H1 (cell line): ENCODE results near the gene LRATD1. TPM values are rescaled to one million over a fixed set of nuclear protein-coding genes. Genes with fewer than 3 reads are reported as not detected.

Source experiments
- CTCF ChIA-PET: fragments of 300-600 bp; sonication (Branson Sonifier 250); formaldehyde crosslinking; loops from one replicate; lab custom pipeline; 2021; ENCODE audit not compliant: partially characterized antibody; lab: Charles Lee
- POLR2A ChIA-PET: fragments of 300-600 bp; sonication (Branson Sonifier 250); formaldehyde crosslinking; loops from one replicate; lab custom pipeline; 2021; ENCODE audit warnings: inconsistent platforms; ENCODE audit not compliant: partially characterized antibody; lab: Charles Lee
- DNase-seq, 2 experiments: peaks; one replicate each; pipeline versions ENCODE4 v3.0.0 to v3.0.0-alpha.2; 2010 to 2022; ENCODE audit warnings: low spot score in 2 of 2, low read depth in 1 of 2, mixed read lengths in 1 of 2
- FAIRE-seq: peaks from 2 replicates; lab custom pipeline; 2011; peaks lifted over from hg19 to GRCh38; lab: Jason Lieb, UNC
- H2AFZ ChIP-seq: 2 replicates; pipeline ENCODE4 v1.8.1; 2012; ENCODE audit warnings: low read length, inconsistent platforms
- H2AK5ac ChIP-seq: 2 replicates; pipeline ENCODE4 v1.6.1; 2013; ENCODE audit warnings: low read depth, low read length
- H2BK120ac ChIP-seq: replicated peaks from 2 replicates; pipeline ENCODE3; 2013; ENCODE audit warnings: low read depth, low read length, inconsistent platforms
- H2BK12ac ChIP-seq: 2 replicates; pipeline ENCODE4 v1.6.1; 2013; ENCODE audit warnings: low read depth, low read length
- H2BK15ac ChIP-seq: 2 replicates; pipeline ENCODE4 v1.6.1; 2013; ENCODE audit warnings: low read length
- H2BK20ac ChIP-seq: 2 replicates; pipeline ENCODE4 v1.6.1; 2013; ENCODE audit warnings: low read length
- H2BK5ac ChIP-seq: 2 replicates; pipeline ENCODE4 v1.6.1; 2013; ENCODE audit warnings: low read depth, low read length
- H3K14ac ChIP-seq: 2 replicates; pipeline ENCODE4 v1.6.1; 2013; ENCODE audit warnings: inconsistent platforms; ENCODE audit not compliant: insufficient read length
- H3K18ac ChIP-seq: 2 replicates; pipeline ENCODE4 v1.6.1; 2013; ENCODE audit warnings: low read length; ENCODE audit errors: extremely low read depth
- H3K23ac ChIP-seq: 2 replicates; pipeline ENCODE4 v1.6.1; 2013; ENCODE audit warnings: inconsistent platforms; ENCODE audit not compliant: insufficient read length
- H3K23me2 ChIP-seq: 2 replicates; pipeline ENCODE4 v1.6.1; 2013; ENCODE audit warnings: low read depth, low read length
- H3K27ac ChIP-seq: 2 replicates; pipeline ENCODE4 v1.6.1; 2011; ENCODE audit warnings: low read depth, low read length, inconsistent platforms
- H3K27me3 ChIP-seq, 4 experiments: replicated peaks in 1 of 4; 1 replicate in 1 of 4; 2 replicates in 3 of 4; pipeline versions ENCODE4 v1.6.1 to v1.8.1; 2011 to 2013; ENCODE audit warnings: low read length in 3 of 4, mild to moderate bottlenecking in 3 of 4, inconsistent platforms in 2 of 4, mixed read lengths in 2 of 4, moderate library complexity in 1 of 4; ENCODE audit not compliant: control insufficient read depth in 3 of 4, insufficient read depth in 3 of 4; ENCODE audit errors: extremely low read depth in 1 of 4
- H3K36me3 ChIP-seq, 4 experiments: 2 replicates each; pipeline versions ENCODE4 v1.6.1 to v1.8.1; 2011 to 2013; ENCODE audit warnings: mild to moderate bottlenecking in 4 of 4, low read length in 3 of 4, moderate library complexity in 2 of 4, control low read depth in 1 of 4, inconsistent platforms in 1 of 4; ENCODE audit not compliant: insufficient read depth in 4 of 4, control insufficient read depth in 2 of 4
- H3K4ac ChIP-seq: replicated peaks from 2 replicates; pipeline ENCODE3; 2013; ENCODE audit warnings: low read length, low read depth, mixed read lengths, inconsistent platforms; ENCODE audit not compliant: insufficient read length
- H3K4me1 ChIP-seq, 4 experiments: replicated peaks in 1 of 4; 1 replicate in 1 of 4; 2 replicates in 3 of 4; pipeline versions ENCODE4 v1.6.1 to v1.8.1; 2011 to 2013; ENCODE audit warnings: low read length in 3 of 4, inconsistent platforms in 2 of 4, mixed read lengths in 1 of 4; ENCODE audit not compliant: insufficient read depth in 4 of 4, control insufficient read depth in 3 of 4
- H3K4me2 ChIP-seq, 2 experiments: 2 replicates each; pipeline versions ENCODE4 v1.6.1 to v1.8.1; 2011 to 2013; ENCODE audit warnings: low read depth in 2 of 2, low read length in 2 of 2, control low read depth in 1 of 2, inconsistent platforms in 1 of 2, mild to moderate bottlenecking in 1 of 2; ENCODE audit not compliant: insufficient read depth in 1 of 2
- H3K4me3 ChIP-seq, 4 experiments: fragments of 200-600, 300-600 bp in 1 of 4; sonication (generic), shearing (Covaris generic), sonication (Bioruptor Twin) in 1 of 4; 2 replicates each; pipeline versions ENCODE4 v1.5.1 to v1.8.1; 2011 to 2016; ENCODE audit warnings: low read length in 4 of 4, low read depth in 3 of 4, control low read depth in 2 of 4, inconsistent platforms in 2 of 4, mild to moderate bottlenecking in 2 of 4, mixed read lengths in 1 of 4, moderate library complexity in 1 of 4; ENCODE audit not compliant: insufficient read depth in 2 of 4; ENCODE audit errors: extremely low read depth in 1 of 4
- H3K56ac ChIP-seq: replicated peaks from 2 replicates; pipeline ENCODE3; 2013; ENCODE audit warnings: low read depth, mild to moderate bottlenecking, mixed read lengths, low read length, inconsistent platforms; ENCODE audit not compliant: insufficient read length
- H3K79me1 ChIP-seq: 2 replicates; pipeline ENCODE4 v1.6.1; 2013; ENCODE audit warnings: low read depth, low read length, control low read depth
- H3K79me2 ChIP-seq, 2 experiments: 2 replicates each; pipeline versions ENCODE4 v1.6.1 to v1.8.1; 2012 to 2013; ENCODE audit warnings: low read length in 2 of 2, mild to moderate bottlenecking in 2 of 2, inconsistent platforms in 1 of 2; ENCODE audit not compliant: insufficient read depth in 2 of 2, control insufficient read depth in 1 of 2
- H3K9ac ChIP-seq, 4 experiments: replicated peaks in 1 of 4; 1 replicate in 1 of 4; 2 replicates in 3 of 4; pipeline versions ENCODE4 v1.6.1 to v1.8.1; 2011 to 2013; ENCODE audit warnings: low read depth in 3 of 4, low read length in 3 of 4, control low read depth in 2 of 4, mild to moderate bottlenecking in 2 of 4, moderate library complexity in 2 of 4, inconsistent platforms in 1 of 4; ENCODE audit errors: extremely low read depth in 1 of 4
- H3K9me3 ChIP-seq, 2 experiments: 2 replicates each; pipeline versions ENCODE4 v1.6.1 to v1.8.1; 2012 to 2013; ENCODE audit warnings: mild to moderate bottlenecking in 2 of 2, moderate library complexity in 2 of 2, control low read depth in 1 of 2, inconsistent platforms in 1 of 2, low read depth in 1 of 2, low read length in 1 of 2, mixed read lengths in 1 of 2; ENCODE audit not compliant: insufficient read depth in 2 of 2
- H4K20me1 ChIP-seq, 2 experiments: replicated peaks in 1 of 2; 2 replicates each; pipeline versions ENCODE3 to v1.8.1; 2011 to 2013; ENCODE audit warnings: inconsistent platforms in 2 of 2, low read length in 2 of 2, mild to moderate bottlenecking in 1 of 2; ENCODE audit not compliant: insufficient read depth in 2 of 2, control insufficient read depth in 1 of 2
- H4K5ac ChIP-seq: 2 replicates; pipeline ENCODE4 v1.6.1; 2013; ENCODE audit warnings: low read length, low read depth, mixed read lengths, inconsistent platforms; ENCODE audit not compliant: insufficient read length
- H4K8ac ChIP-seq: 2 replicates; pipeline ENCODE4 v1.8.0; 2013; ENCODE audit warnings: mild to moderate bottlenecking, moderate library complexity, low read length, inconsistent platforms; ENCODE audit not compliant: insufficient read depth; ENCODE audit errors: extremely low read depth
- H4K91ac ChIP-seq: replicated peaks from 2 replicates; pipeline ENCODE3; 2013; ENCODE audit warnings: low read length, mixed read lengths, inconsistent platforms; ENCODE audit not compliant: insufficient read length
- BCL11A ChIP-seq, 2 experiments: IDR thresholded peaks; one replicate each; pipeline ENCODE4 v1.6.1; 2011; ENCODE audit warnings: low read depth in 2 of 2, low read length in 2 of 2, mild to moderate bottlenecking in 2 of 2
- BRCA1 ChIP-seq: IDR thresholded peaks from 2 replicates; pipeline ENCODE4 v1.6.1; 2012; ENCODE audit warnings: low read depth, low read length, improper control_type of control experiment
- NRF1 ChIP-seq: IDR thresholded peaks from 2 replicates; pipeline ENCODE4 v1.6.1; 2011; ENCODE audit warnings: mild to moderate bottlenecking, low read depth, low read length, improper control_type of control experiment
- WGBS, 2 experiments: shearing (Covaris generic) in 1 of 2; methylation state at CpG; one replicate each; pipeline versions ENCODE4 v1.1.6 to v1.1.7; 2013 to 2015; ENCODE audit warnings: low lambda C conversion rate in 2 of 2, mixed read lengths in 2 of 2, inconsistent platforms in 1 of 2, low coverage in 1 of 2, missing lambda C conversion rate in 1 of 2; ENCODE audit not compliant: insufficient replicate concordance in 2 of 2, insufficient coverage in 1 of 2, insufficient read length in 1 of 2; ENCODE audit errors: extremely low coverage in 1 of 2, missing lambda C conversion rate in 1 of 2; 5-methylcytosine and 5-hydroxymethylcytosine counted together
- polyA plus RNA-seq, 7 experiments: library from polyadenylated mRNA; depleted of rRNA in 3 of 7; stranded (reverse) in 5 of 7; unstranded in 2 of 7; fragments of >200 nt in 5 of 7; fragments of 200-250 nt in 2 of 7; gene quantifications; 1 replicate in 5 of 7; 2 replicates in 1 of 7; 4 replicates in 1 of 7; pipeline versions ENCODE4 v1.2.1 to v1.2.3, GENCODE V29; 2011 to 2013; ENCODE audit warnings: missing spikeins in 2 of 7, mixed read lengths in 2 of 7
- total RNA-seq: library from RNA; stranded (reverse); fragmentation: NEBNext Ultra II Directional; extraction: Animal tissue kit (Norgen Biotek cat#: 25700); gene quantifications from 2 replicates; pipeline ENCODE4 v1.2.1, GENCODE V29; 2021

The LRATD1 gene
- total and polyA plus RNA-seq, 2 of the 8 experiments (the other 6 are each of a cell fraction or from before 2014, with no cell fraction given), result 1.2 to 2.3 TPM

- Histone ChIP-seq H2BK120ac (no peak overlapping the region), H4K8ac (no peak overlapping the region), H3K27me3 (no peaks in the 10 kb centered on the region), H3K27ac (no peak overlapping the region), H3K4me3 (no peak overlapping the region), H2BK15ac (no peak overlapping the region), H3K18ac (no peak overlapping the region), H3K79me2 (no peaks in the 10 kb centered on the region), H2BK20ac (no peak overlapping the region), H3K4me1 (no peaks in the 10 kb centered on the region), H4K5ac (no peak overlapping the region), H3K4ac (no peak overlapping the region), H4K91ac (no peak overlapping the region), H2BK5ac (no peak overlapping the region), H3K79me1 (no peaks in the 10 kb centered on the region), H2AK5ac (no peak overlapping the region), H3K23me2 (no peaks in the 10 kb centered on the region), H3K4me2 (no peak overlapping the region), H3K56ac (no peak overlapping the region), H3K9ac (no peak overlapping the region), H3K36me3 (no peaks in the 10 kb centered on the region), H2BK12ac (no peak overlapping the region), H3K23ac (no peak overlapping the region), H4K20me1 (no peaks in the 10 kb centered on the region), H3K14ac (no peak overlapping the region), H2AFZ (no peak overlapping the region), H3K9me3 (no peaks in the 10 kb centered on the region)
- ChIA-PET CTCF (interaction anchor here (0.6 to 1.0 kb wide), 2 partner anchors 199 to 320 kb away, joined by 3 read pairs; no protein-coding TSS in a partner anchor), POLR2A (no interaction called here)
- 93% methylated on average over 2 of the region's 2 CpGs; no CpG with 5 or more reads in 1 of the 2 experiments for WGBS, 2 experiments
- TF ChIP-seq BRCA1, result no peak
- TF ChIP-seq NRF1, result no peak
- no peak for TF ChIP-seq BCL11A (IDR thresholded peaks at IDR 0.05; ENCODE audit: low read depth in 2 of 2, low read length in 2 of 2)
- FAIRE-seq (no peak), DNase-seq (no peak)
Observed at GRCh38 chr2:14583059-14583458, 49.5 kb upstream of the LRATD1 start.
